NCI-H345 treated with DMSO at 0.1 percent for 48 hours (cell line): ENCODE results near the gene TEDDM1.
"Not testable (repeated sequence)": the region's sequence is repeated elsewhere in the genome, so short reads cannot be mapped to it uniquely, and the experiment has no call there.

Experiments
- DNase-seq: peaks from one replicate; lab custom pipeline; 2025; ENCODE audit not compliant: unreplicated experiment; lab: John Stamatoyannopoulos, UW

TEDDM1 gene

GRCh38 chr1:182400567-182400966, at the start of gene TEDDM1:
TEDDM1 (minus strand) TSS chr1:182400667; CDS start chr1:182400485, 182 bp downstream.
- DNase-seq, result no peak

DNA sequence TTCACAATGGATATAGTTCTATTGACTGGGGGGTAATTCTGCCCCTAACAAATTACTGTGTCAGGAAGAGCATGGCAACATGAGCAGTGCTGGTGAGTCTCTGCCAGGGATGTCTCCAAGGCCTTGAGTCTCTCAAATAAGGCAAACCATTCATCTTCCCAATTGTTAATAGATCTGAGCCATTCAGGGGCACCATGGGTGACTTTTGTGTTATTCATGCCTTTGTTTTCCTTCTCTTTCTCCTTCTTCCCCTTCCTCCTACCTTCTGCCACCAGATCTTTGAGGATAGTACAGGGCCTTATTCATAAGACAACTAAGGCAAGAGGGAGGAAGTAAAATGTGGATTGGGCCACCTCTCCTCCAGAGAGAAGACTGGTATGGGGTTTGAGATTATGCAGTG, 49.6 kb upstream of the TEDDM1 start, which contains the start of gene RGSL1:
RGSL1 (plus strand) TSS at position 60 of the 400 bp plus-strand sequence; CDS start at position 80, 20 bp downstream.
- DNase-seq, result no peak

DNA sequence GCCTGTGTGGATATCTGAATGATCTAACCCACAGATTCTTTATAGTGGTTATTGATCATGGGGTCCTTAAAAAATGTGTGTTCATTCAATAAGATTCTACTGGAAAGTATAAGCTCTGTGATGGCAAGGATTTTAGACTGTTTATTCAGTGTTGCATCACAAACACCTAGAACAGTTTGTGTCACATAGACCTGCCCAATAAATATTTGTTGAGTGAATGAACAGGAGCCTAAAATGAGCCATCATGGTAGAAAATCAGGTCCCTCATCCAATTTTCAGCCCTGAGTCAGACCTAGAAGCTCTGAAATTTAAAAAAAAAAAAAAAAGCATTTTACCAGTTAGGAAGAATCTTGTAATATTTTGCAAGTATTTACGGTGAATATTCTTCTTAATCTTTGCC, 47.2 kb upstream of the TEDDM1 start:
- DNase-seq, result no peak

DNA sequence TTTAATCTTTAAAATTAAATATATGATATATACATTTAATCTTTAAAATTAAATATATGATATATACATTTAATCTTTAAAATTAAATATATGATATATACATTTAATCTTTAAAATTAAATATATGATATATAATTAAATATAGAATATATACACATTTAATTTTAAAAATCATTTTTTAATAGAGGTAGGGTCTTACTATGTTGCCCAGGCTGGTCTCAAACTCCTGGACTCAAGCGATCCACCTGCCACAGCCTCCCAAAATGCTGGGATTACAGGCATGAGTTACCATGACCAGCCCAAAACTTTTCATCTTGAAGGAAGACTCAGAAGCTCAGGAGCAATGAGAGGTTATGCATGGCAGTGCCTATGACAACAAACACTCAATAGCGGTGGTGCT, 46.7 kb upstream of the TEDDM1 start:
- not testable (repeated sequence) for DNase-seq

DNA sequence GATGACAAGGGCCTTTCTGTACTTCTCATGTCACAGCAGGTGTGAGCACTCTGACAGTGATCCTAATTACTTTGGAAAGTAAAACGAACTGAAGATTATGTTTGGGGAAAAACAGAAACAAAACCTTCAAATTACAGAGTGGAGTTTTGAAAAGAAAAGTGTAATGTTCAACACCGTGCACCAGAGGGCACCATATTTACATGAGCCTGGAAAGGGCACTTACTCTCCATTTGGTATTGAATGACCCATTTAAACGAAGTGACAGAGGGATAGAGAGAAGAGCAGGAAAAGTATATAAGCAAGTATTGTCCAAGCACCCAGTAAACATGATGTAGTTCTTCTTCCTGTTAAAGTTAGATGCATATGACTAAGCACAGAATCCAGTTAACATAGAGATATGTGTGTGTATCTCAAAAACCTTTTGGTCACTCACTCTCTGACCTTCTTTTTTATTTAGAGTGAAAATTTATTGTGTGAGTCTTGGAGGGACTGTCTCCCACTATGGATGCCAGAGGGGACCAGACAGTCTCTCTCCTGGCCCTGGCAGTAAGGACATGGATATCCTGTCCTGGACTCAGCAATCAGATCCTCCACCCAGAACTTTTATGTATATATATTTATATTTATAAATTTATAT, 45.7 kb upstream of the TEDDM1 start:
- peak; percentile 38 for DNase-seq

GRCh38 chr1:182444497-182444896, 44.0 kb upstream of the TEDDM1 start:
- no peak for DNase-seq

GRCh38 chr1:182442333-182442732, 41.9 kb upstream of the TEDDM1 start:
- no peak for DNase-seq

- DNase-seq, result no peak
These were observed 41.3 kb upstream of the TEDDM1 start for GRCh38 chr1:182441719-182442118.

DNA sequence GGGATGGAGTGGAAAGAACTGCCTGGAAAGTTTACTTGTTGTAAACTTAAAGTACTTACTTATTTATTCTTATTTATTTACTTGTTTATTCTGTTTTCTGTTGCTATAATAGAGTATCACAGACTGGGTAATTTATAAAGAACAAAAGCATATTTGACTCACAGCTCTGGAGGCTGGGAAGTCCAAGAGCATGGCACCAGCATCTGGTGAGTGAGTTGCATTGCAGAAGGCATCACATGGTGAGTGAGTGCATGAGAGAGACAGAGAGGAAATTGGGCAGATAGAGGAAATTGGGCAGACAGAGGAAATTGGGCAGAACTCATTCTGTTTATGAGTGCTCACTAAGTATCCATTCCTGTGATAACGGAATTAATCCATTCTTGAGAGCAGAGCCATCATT, 37.9 kb upstream of the TEDDM1 start:
- no peak for DNase-seq

GRCh38 chr1:182433580-182433979, 33.1 kb upstream of the TEDDM1 start:
- no peak for DNase-seq

DNA sequence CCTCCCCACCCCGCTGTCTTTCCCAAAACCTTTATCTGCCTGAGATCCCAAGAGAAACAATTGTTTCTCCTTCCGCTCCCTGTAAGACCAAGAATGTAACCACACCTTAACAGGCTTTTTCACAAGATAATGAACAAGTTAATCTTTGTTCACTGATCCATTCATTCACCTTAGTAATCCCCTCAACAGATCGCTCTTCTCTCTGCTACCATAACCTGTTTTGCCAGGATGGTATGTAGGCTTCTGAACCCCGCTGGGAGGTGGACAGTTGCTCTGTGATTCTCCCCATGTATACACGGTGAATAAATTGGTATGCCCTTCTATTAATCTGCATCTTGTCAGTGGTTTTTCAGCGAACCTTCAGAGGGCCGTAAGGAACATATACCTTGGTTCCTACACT, 30.8 kb upstream of the TEDDM1 start:
- no peak for DNase-seq

DNA sequence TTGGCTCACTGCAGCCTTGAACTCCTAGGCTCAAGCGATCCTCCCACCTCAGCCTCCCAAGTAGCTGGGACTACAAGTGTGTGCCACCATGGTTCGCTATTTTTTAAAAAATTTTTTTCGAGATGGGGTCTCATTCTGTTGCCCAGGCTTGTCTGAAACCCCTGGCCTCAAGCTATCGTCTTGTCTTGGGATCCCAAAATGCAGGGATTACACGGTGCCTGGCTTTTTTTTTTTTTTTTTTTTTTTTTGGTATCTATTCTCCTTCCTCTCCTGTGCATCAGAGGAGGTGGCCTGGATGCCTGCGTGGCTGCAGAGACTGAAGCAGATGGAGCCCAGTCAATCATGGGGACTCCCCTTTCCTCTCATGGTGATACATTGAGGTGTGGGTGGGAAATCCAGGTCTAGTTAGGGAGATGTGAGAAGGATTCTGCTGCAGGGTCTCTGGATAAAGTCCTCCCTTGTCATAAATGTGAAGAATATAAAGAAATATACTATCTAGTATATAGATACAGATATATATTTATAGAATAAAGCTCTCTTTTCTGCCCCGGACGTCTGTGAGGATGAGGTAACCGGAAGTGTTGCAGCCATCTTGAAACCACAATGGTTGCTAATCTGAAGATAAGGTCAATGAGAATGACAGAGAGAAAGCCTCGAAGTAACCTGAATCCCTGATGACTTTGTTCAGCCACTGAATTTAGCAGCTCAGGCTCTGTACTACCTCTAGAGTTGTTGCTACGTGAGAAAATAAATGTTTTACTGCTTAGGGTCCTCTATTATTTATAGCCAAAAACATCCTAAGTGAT, 30.0 kb upstream of the TEDDM1 start:
- DNase-seq, result no peak

DNA sequence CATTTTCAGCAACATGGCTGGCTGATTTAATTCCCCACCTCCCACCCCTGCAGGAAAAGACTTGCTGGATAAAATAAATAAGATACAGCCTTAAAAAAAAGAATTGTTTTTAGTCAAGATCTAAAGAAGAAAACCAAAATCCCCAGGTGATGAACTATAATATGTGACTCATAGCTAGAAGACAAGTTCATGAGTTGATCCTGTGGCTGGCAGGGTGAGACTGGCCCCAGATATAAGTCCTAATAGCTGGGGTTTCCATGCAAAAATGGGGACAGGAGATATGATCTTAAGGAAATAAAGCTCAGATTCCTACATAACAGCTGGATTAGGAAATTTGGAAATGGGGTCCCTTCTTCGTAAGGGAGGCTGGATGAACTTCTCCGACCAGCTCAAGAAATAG, 27.6 kb upstream of the TEDDM1 start:
- no peak for DNase-seq

DNA sequence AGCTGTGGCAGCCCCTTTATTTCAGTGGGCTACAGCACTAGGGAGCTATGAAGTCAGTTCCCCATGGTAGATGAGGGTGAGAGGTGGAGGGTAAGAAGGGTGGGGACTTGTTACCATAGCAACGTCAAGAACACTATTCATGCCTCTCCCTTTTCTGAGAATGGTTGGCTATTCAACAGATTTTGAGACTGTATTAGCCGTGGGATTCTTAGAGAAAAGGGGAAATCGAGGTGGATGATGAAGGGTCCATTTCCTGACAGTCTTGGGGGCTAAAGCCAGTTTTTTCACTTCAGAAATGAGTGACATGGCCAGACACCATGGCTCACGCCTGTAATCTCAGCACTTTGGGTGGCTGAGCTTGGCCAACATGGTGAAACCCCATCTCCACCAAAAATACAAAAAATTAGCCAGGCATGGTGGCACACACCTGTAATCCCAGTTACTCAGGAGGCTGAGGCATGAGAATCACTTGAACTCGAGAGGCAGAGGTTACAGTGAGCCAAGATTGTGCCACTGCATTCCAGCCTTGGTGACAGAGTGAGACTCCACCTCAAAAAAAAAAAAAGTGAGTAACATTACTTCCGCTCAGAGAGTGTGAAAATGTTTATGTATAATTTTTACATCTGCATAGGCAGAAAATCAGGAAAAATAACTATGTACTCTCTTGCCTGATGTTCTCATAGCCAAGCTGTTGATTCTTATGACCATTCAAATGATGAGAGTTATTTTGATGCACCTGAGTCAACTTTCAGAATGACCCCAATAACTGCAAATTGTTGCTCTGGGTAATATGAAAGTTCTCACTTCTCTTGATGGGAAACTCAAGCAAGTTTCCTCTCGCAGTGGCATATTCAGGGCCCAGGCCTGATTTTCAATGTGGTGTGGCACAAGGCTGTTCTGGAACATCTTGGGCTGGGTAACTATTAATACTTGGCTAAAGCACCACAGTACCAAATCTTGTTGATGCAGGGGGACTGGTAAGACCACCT, 26.3 kb upstream of the TEDDM1 start:
- DNase-seq, result no peak

GRCh38 chr1:182415789-182416188, 15.3 kb upstream of the TEDDM1 start:
- DNase-seq, result no peak

DNA sequence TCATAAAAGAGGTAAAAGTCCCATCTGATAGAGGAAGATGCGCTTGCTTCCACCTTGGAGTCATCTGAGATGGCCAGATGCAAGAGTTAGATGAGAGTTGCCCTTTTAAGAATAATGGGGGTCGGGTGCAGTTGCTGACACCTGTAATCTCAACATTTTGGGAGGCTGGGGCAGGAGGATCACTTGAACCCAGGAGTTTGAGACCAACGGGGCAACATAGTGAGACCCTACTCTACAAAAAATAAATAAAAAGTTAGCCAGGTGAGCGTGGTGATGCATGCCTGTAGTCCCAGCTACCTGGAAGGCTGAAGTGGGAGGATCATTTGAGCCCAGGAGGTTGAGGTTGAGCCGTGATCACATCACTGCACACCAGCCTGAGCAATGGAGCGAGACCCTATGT, 13.5 kb upstream of the TEDDM1 start:
- no peak for DNase-seq

DNA sequence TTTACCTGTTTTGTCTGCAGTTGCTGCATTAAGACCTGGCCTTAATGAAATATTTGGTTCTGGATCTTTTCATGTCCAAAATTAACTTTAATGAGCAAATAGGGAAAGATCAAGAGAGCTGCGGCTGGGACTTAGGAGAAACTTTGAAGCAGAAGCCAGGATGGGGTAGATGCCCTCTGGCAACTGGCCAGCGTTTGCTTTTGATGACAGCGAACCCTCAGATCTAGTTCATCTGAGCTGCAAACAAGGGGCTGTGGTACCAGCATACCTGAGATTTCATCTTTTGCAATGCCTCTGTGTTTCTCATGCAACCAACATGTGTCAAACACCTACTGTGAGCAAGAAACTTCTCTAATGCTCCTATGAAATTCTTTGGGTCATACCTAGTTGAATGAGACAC, 13.0 kb upstream of the TEDDM1 start:
- no peak for DNase-seq

DNA sequence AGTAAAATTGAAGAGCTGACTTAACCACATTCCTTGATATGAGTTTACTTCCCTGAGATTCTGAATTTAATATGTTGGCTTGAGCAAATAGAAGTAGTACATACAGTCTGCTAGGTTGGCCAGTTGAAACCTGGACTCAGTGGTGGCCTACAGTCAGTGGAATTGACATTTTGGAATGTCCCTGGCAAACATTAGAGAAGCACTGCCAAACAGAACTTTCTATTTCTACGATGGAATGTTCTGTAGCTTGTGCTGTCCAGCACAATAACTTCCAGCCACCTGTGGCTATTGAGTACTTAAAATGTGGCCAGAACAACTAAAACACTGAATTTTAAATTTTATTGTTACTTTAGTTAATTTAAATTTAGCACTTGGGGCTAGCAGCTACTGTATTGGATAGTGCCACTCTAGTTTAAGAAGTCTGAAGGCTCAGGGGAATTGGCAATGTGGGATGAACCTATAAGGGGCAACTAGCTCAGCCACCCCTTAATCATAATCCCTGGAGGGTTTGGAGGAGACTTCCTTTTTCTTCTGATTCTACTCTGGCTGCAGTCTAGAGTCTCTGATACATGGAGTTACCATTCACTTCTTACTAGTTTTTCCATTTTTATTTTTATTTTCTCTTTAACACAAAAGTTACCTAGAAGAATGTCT, 10.3 kb upstream of the TEDDM1 start:
- no peak for DNase-seq

DNA sequence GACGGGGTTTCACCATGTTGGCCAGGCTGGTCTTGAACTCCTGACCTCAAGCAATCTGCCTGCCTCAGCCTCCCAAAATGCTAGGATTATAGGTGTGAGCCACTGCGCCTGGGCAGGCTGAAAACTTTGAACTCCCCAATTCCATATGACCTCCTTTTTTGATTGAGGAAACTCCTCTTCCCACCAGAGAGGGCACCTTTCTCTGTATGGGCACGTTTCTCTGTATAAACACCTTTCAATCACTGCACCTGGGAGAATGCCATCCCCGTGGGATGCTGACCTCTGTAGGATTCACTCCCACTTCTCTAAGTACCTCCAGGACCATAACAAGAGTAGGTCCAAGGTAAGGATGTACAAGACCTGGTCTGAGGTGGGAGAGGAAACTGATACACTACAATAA, 9.7 kb upstream of the TEDDM1 start:
- DNase-seq, result no peak

- DNase-seq, result no peak
These were observed 8.1 kb upstream of the TEDDM1 start for GRCh38 chr1:182408435-182409075.
